H9 (cell line): Measurements from ENCODE around the gene XIRP2. TPM values are rescaled to one million over a fixed set of nuclear protein-coding genes. Genes with fewer than 3 reads are reported as not detected.

ENCODE experiments used
- DNase-seq: peaks from one replicate; pipeline ENCODE4 v3.0.0-alpha.2; 2017
- H2AFZ ChIP-seq: one replicate; pipeline ENCODE4 v1.6.1; 2013; ENCODE audit warnings: mild to moderate bottlenecking, low read length, control low read depth, moderate library complexity
- H2AK5ac ChIP-seq: 2 replicates; pipeline ENCODE4 v1.6.1; 2013; ENCODE audit warnings: low read length, control low read depth, mixed read lengths; ENCODE audit not compliant: insufficient read length
- H2BK120ac ChIP-seq: one replicate; pipeline ENCODE4 v1.6.1; 2013; ENCODE audit warnings: low read depth, mild to moderate bottlenecking, low read length, control low read depth, inconsistent platforms; ENCODE audit not compliant: poor library complexity, severe bottlenecking
- H2BK12ac ChIP-seq: 2 replicates; pipeline ENCODE4 v1.6.1; 2013; ENCODE audit warnings: low read length, control low read depth, mixed read lengths, low read depth; ENCODE audit not compliant: insufficient read length
- H2BK15ac ChIP-seq: 2 replicates; pipeline ENCODE4 v1.6.1; 2013; ENCODE audit warnings: low read depth, low read length, control low read depth
- H2BK20ac ChIP-seq: one replicate; pipeline ENCODE4 v1.6.1; 2013; ENCODE audit warnings: low read depth, mild to moderate bottlenecking, low read length, control low read depth, inconsistent platforms; ENCODE audit not compliant: poor library complexity, severe bottlenecking
- H2BK5ac ChIP-seq: 2 replicates; pipeline ENCODE4 v1.6.1; 2013; ENCODE audit warnings: low read length, control low read depth, mixed read lengths; ENCODE audit not compliant: insufficient read length
- H3K14ac ChIP-seq: 2 replicates; pipeline ENCODE4 v1.6.1; 2013; ENCODE audit warnings: low read length, control low read depth; ENCODE audit not compliant: insufficient read depth
- H3K18ac ChIP-seq: 2 replicates; pipeline ENCODE4 v1.6.1; 2013; ENCODE audit warnings: low read depth, mild to moderate bottlenecking, mixed read lengths, low read length, control low read depth; ENCODE audit not compliant: insufficient read length
- H3K23ac ChIP-seq: 2 replicates; pipeline ENCODE4 v1.6.1; 2013; ENCODE audit warnings: low read length, control low read depth, mixed read lengths, low read depth; ENCODE audit not compliant: insufficient read length
- H3K23me2 ChIP-seq: 2 replicates; pipeline ENCODE4 v1.6.1; 2013; ENCODE audit warnings: low read depth, mild to moderate bottlenecking, mixed read lengths, low read length, control low read depth; ENCODE audit not compliant: insufficient read length, poor library complexity, severe bottlenecking
- H3K27ac ChIP-seq: 2 replicates; pipeline ENCODE4 v1.5.1; 2013; ENCODE audit warnings: low read length, control low read depth, mixed read lengths, low read depth; ENCODE audit not compliant: insufficient read length
- H3K27me3 ChIP-seq: 2 replicates; pipeline ENCODE4 v1.6.1; 2013; ENCODE audit warnings: low read length, control low read depth, inconsistent platforms; ENCODE audit not compliant: insufficient read depth
- H3K4ac ChIP-seq: 2 replicates; pipeline ENCODE4 v1.6.1; 2013; ENCODE audit warnings: low read depth, mild to moderate bottlenecking, control low read depth, inconsistent platforms, low read length, moderate library complexity
- H3K4me1 ChIP-seq: 2 replicates; pipeline ENCODE4 v1.6.1; 2013; ENCODE audit warnings: low read length, control low read depth, inconsistent platforms; ENCODE audit not compliant: insufficient read depth
- H3K4me2 ChIP-seq: 2 replicates; pipeline ENCODE4 v1.6.1; 2013; ENCODE audit warnings: low read length, control low read depth, mixed read lengths; ENCODE audit not compliant: insufficient read length, insufficient read depth
- H3K56ac ChIP-seq: 2 replicates; pipeline ENCODE4 v1.6.1; 2013; ENCODE audit warnings: low read depth, mild to moderate bottlenecking, mixed read lengths, low read length, control low read depth; ENCODE audit not compliant: insufficient read length
- H3K79me1 ChIP-seq: 2 replicates; pipeline ENCODE4 v1.6.1; 2013; ENCODE audit warnings: low read depth, mild to moderate bottlenecking, moderate library complexity, low read length, control low read depth, inconsistent platforms; ENCODE audit not compliant: insufficient read depth, poor library complexity, severe bottlenecking
- H3K79me2 ChIP-seq: 2 replicates; pipeline ENCODE4 v1.6.1; 2013; ENCODE audit warnings: low read length, control low read depth, inconsistent platforms; ENCODE audit not compliant: insufficient read depth
- H3K9ac ChIP-seq: 2 replicates; pipeline ENCODE4 v1.6.1; 2013; ENCODE audit warnings: low read length, control low read depth, mixed read lengths; ENCODE audit not compliant: insufficient read length; ENCODE audit errors: extremely low read depth
- H3K9me3 ChIP-seq: one replicate; pipeline ENCODE4 v1.6.1; 2013; ENCODE audit warnings: low read depth, low read length, inconsistent platforms; ENCODE audit not compliant: control insufficient read depth
- H3T11ph ChIP-seq: one replicate; pipeline ENCODE4 v1.6.1; 2013; ENCODE audit warnings: mild to moderate bottlenecking, low read length, control low read depth, inconsistent platforms
- H4K20me1 ChIP-seq: one replicate; pipeline ENCODE4 v1.6.1; 2013; ENCODE audit not compliant: control insufficient read depth, insufficient read length, insufficient read depth
- H4K5ac ChIP-seq: 2 replicates; pipeline ENCODE4 v1.6.1; 2013; ENCODE audit warnings: low read depth, mild to moderate bottlenecking, mixed read lengths, low read length, control low read depth; ENCODE audit not compliant: insufficient read length
- H4K8ac ChIP-seq: replicated peaks from 2 replicates; pipeline ENCODE4 v1.6.1; 2013; ENCODE audit warnings: low read length, control low read depth, mixed read lengths, low read depth; ENCODE audit not compliant: insufficient read length
- H4K91ac ChIP-seq: 2 replicates; pipeline ENCODE4 v1.6.1; 2013; ENCODE audit warnings: low read depth, mild to moderate bottlenecking, moderate library complexity, mixed read lengths, low read length, control low read depth; ENCODE audit not compliant: insufficient read length
- H3K27ac Mint-ChIP-seq, 3 experiments: 2 replicates in 2 of 3; 3 replicates in 1 of 3; pipeline ENCODE4 v1.8.0; 2020 to 2021; ENCODE audit warnings: mixed read lengths in 3 of 3, mild to moderate bottlenecking in 1 of 3, moderate library complexity in 1 of 3
- H3K27me3 Mint-ChIP-seq: 2 replicates; pipeline ENCODE4 v1.8.0; 2021; ENCODE audit warnings: low read depth, mild to moderate bottlenecking, moderate library complexity, mixed read lengths
- H3K36me3 Mint-ChIP-seq, 3 experiments: 2 replicates in 2 of 3; 3 replicates in 1 of 3; pipeline ENCODE4 v1.8.0; 2020 to 2021; ENCODE audit warnings: low read depth in 3 of 3, mixed read lengths in 3 of 3; ENCODE audit not compliant: insufficient read depth in 1 of 3
- H3K4me1 Mint-ChIP-seq, 2 experiments: 2 replicates each; pipeline ENCODE4 v1.8.0; 2020; ENCODE audit warnings: mixed read lengths in 2 of 2
- H3K4me3 Mint-ChIP-seq, 2 experiments: 2 replicates in 1 of 2; 3 replicates in 1 of 2; pipeline ENCODE4 v1.8.0; 2020 to 2021; ENCODE audit warnings: mild to moderate bottlenecking in 2 of 2, mixed read lengths in 2 of 2, moderate library complexity in 1 of 2
- H3K9me3 Mint-ChIP-seq, 2 experiments: 2 replicates in 1 of 2; 3 replicates in 1 of 2; pipeline ENCODE4 v1.8.0; 2020; ENCODE audit warnings: mild to moderate bottlenecking in 2 of 2, mixed read lengths in 2 of 2, moderate library complexity in 1 of 2
- WGBS: extraction: QIAGEN DNeasy Blood & Tissue Kit; methylation state at CpG from one replicate; pipeline ENCODE4 v1.1.7; 2013; ENCODE audit warnings: missing lambda C conversion rate, low lambda C conversion rate, mixed read lengths; ENCODE audit not compliant: insufficient read length; ENCODE audit errors: extremely low coverage; 5-methylcytosine and 5-hydroxymethylcytosine counted together
- total RNA-seq: library from RNA; stranded (reverse); gene quantifications from 2 replicates; pipeline ENCODE4 v1.2.1, GENCODE V29; 2021
- TF ChIP-seq, protein P1 (sequence below): fragments of 200-600 bp; sonication (generic); conservative IDR thresholded peaks from 3 replicates; pipeline ENCODE4 v1.8.0; 2021; ENCODE audit warnings: antibody characterized with exemption, mild to moderate bottlenecking

The XIRP2 gene
- total RNA-seq, 1 experiment from 2014 or later: 0.07 TPM

DNA sequence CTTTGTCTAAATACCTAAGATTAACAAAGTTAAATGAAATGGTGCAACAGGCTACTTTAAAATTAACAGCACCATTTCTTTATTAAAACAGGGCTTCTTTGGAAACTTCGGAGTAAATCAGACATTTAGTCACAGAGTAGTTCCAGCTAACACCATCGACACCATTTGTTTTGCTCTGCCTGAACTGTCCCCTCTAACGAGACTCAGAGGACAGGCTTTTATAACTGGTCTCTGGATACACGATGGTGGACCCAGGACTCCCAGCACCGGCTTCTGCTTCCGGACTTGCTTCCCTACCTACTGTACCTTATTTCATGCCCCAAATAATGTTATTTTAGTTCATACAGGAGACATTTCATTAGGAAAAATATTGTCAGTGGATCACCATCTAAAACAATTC lies 252.1 kb downstream of the XIRP2 start:
- H3K18ac ChIP-seq: no peak overlapping the region
- H4K5ac ChIP-seq: no peak overlapping the region
- no peak overlapping the region for H2BK20ac ChIP-seq
- no peaks in the 10 kb centered on the region for H4K20me1 ChIP-seq
- Mint-ChIP-seq H3K27me3 (no peaks in the 10 kb centered on the region), H3K4me1 (peaks cover 12 to 15% of the 10 kb centered on the region in 2 experiments), H3K4me3 (no peak overlapping the region), H3K27ac (peak overlapping the region in 1 of 3 experiments; percentile 66; a peak in 1 of 7 replicates), H3K9me3 (no peaks in the 10 kb centered on the region), H3K36me3 (no peaks in the 10 kb centered on the region)
- no peak overlapping the region for H2BK120ac ChIP-seq
- no peak overlapping the region for H2AFZ ChIP-seq
- no peak overlapping the region for H2BK12ac ChIP-seq
- H4K91ac ChIP-seq: no peak overlapping the region
- no peak overlapping the region for H3K56ac ChIP-seq
- H3K23me2 ChIP-seq: no peaks in the 10 kb centered on the region
- H3K27ac ChIP-seq: no peak overlapping the region
- H3K4ac ChIP-seq: no peak overlapping the region
- H3T11ph ChIP-seq: no peak overlapping the region
- no peak for DNase-seq
- no peak overlapping the region for H3K9ac ChIP-seq
- no peak overlapping the region for H3K23ac ChIP-seq
- no peak overlapping the region for H3K14ac ChIP-seq
- no CpG with 5 or more reads among the region's 6 CpGs for WGBS
- no peaks in the 10 kb centered on the region; the same call in 1 of the 2 replicates for H3K4me1 ChIP-seq
- H3K79me2 ChIP-seq: no peaks in the 10 kb centered on the region
- H3K79me1 ChIP-seq: no peaks in the 10 kb centered on the region
- H4K8ac ChIP-seq: no peak overlapping the region
- H3K9me3 ChIP-seq: no peaks in the 10 kb centered on the region
- H2BK15ac ChIP-seq: no peak overlapping the region
- H2BK5ac ChIP-seq: no peak overlapping the region
- H2AK5ac ChIP-seq: no peak overlapping the region
- no peaks in the 10 kb centered on the region for H3K27me3 ChIP-seq
- H3K4me2 ChIP-seq: no peak overlapping the region
- TF ChIP-seq, protein P1, sequence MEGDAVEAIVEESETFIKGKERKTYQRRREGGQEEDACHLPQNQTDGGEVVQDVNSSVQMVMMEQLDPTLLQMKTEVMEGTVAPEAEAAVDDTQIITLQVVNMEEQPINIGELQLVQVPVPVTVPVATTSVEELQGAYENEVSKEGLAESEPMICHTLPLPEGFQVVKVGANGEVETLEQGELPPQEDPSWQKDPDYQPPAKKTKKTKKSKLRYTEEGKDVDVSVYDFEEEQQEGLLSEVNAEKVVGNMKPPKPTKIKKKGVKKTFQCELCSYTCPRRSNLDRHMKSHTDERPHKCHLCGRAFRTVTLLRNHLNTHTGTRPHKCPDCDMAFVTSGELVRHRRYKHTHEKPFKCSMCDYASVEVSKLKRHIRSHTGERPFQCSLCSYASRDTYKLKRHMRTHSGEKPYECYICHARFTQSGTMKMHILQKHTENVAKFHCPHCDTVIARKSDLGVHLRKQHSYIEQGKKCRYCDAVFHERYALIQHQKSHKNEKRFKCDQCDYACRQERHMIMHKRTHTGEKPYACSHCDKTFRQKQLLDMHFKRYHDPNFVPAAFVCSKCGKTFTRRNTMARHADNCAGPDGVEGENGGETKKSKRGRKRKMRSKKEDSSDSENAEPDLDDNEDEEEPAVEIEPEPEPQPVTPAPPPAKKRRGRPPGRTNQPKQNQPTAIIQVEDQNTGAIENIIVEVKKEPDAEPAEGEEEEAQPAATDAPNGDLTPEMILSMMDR: no peak
